Hepatocyte (in vitro differentiated cells): ENCODE data around the gene ADD1.

Experiments used
- CTCF ChIP-seq: fragments of 200-600 bp; sonication (generic); IDR thresholded peaks from 2 replicates; pipeline ENCODE4 v1.5.1; 2016; ENCODE audit warnings: antibody characterized with exemption, mild to moderate bottlenecking; ENCODE audit not compliant: poor library complexity
- EZH2 ChIP-seq: fragments of 200-600 bp; sonication (generic); IDR thresholded peaks from 2 replicates; pipeline ENCODE4 v1.6.1; 2016; ENCODE audit warnings: antibody characterized with exemption, mild to moderate bottlenecking, borderline replicate concordance
- EZH2phosphoT487 ChIP-seq: fragments of 200-600 bp; sonication (generic); IDR thresholded peaks from one replicate; pipeline ENCODE4 v1.6.1; 2018; ENCODE audit warnings: antibody characterized with exemption, mild to moderate bottlenecking, low read depth, moderate library complexity; ENCODE audit not compliant: unreplicated experiment, severe bottlenecking

- TF ChIP-seq CTCF (no peak), EZH2 (no peak), EZH2phosphoT487 (no peak)
Measured at GRCh38 chr4:2905544-2905943, 61.9 kb downstream of the ADD1 start.
